ENCODE data around the gene TMEM135.

Gene TMEM135

DNA sequence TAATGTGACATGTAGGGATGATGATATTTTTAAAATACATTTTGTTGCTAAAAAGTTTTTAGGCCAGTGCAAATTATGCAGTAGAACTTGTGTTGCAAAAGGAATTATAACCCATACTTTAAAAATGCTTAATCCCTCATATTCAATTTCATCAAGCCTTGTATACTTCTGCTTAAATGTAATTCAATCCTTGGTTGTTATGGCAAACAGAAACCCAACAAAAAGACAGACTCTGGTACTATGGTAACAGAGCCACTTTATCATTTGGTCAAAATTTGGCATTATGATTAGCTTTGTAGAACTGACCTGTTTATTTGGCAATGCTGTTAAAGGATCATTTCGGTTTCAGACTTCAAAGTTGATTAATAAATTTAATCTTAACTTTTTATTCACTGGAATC is 284.8 kb downstream of the TMEM135 start:
- H3K27ac ChIP-seq (ENCODE audit: low read length), result no peak overlapping the region
- H3K9ac ChIP-seq (ENCODE audit: low read length), result no peak overlapping the region
- H3K4me1 ChIP-seq (ENCODE audit: control insufficient read depth, low read depth, low read length), result no peaks in the 10 kb centered on the region

DNA sequence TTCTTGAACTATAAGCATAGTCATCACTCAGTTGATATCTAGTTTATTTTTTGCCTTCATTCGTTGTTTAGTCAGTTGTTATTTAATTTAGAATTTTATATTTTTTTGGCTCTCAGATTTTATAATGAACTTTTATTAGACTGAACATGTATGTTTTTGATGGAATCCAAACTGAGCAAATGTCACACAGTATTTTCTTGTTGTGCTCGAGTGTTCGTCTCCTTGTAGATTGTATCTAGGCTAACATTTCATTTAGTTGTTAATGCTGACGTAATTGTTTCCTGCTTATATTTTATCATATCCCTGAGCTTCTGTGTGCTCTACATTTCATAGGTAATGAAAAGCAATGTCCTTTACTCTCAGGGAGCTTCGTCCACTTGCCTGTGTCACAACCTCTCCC is 286.2 kb downstream of the TMEM135 start:
- Histone ChIP-seq H3K27ac (ENCODE audit: low read length) (no peak overlapping the region), H3K9me3 (ENCODE audit: control insufficient read depth, low read depth, low read length) (no peaks in the 10 kb centered on the region), H3K9ac (ENCODE audit: low read length) (no peak overlapping the region), H3K27me3 (ENCODE audit: control insufficient read depth, insufficient read depth, low read length) (no peaks in the 10 kb centered on the region), H3K36me3 (ENCODE audit: control insufficient read depth, low read depth, low read length) (peaks cover 4% of the 10 kb centered on the region), H3K4me1 (ENCODE audit: control insufficient read depth, low read depth, low read length) (no peaks in the 10 kb centered on the region), H3K4me3 (ENCODE audit: low read length) (no peak overlapping the region)

More for the DNA sequence above, 284.8 kb downstream of the TMEM135 start:
- no peaks in the 10 kb centered on the region for H3K9me3 ChIP-seq (ENCODE audit: control insufficient read depth, low read depth, low read length)
- H3K36me3 ChIP-seq (ENCODE audit: control insufficient read depth, low read depth, low read length), result peaks cover 4% of the 10 kb centered on the region
- no peaks in the 10 kb centered on the region for H3K27me3 ChIP-seq (ENCODE audit: control insufficient read depth, insufficient read depth, low read length)
- H3K4me3 ChIP-seq (ENCODE audit: low read length), result no peak overlapping the region

DNA sequence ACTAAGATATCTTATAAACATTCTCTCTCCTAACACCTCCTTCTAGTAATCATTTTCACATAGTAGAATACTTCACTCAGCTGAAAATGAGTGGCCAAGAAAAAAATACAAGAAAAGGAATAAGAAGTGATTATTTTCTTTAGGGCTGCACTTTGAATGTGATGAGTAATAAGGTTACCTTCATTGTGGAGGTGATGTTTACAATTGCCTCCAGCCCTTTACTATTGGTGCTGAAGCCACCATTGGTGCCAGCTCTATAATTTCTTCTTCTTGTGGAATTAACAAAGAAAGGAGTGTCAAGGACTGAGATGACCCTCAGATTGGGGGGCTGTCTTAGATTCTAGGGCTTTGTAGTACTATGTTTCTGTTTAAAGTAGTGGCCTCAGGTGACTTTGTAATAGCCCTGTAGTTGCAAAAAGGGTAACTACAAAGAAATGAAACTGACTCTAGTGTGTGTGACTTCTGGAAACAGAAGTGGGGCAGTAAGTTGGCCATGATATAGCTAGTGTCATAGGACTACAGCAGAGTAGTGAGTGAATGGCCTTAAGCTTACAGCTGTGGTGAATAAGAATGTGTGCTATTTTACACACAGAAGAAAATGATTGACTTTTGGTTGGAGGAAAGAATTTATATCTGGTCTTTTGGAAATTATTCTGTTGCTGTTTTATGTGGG is 287.2 kb downstream of the TMEM135 start:
- no peaks in the 10 kb centered on the region for H3K4me1 ChIP-seq (ENCODE audit: control insufficient read depth, low read depth, low read length)
- peaks cover 4% of the 10 kb centered on the region for H3K36me3 ChIP-seq (ENCODE audit: control insufficient read depth, low read depth, low read length)
- no peaks in the 10 kb centered on the region for H3K9me3 ChIP-seq (ENCODE audit: control insufficient read depth, low read depth, low read length)
- H3K27me3 ChIP-seq (ENCODE audit: control insufficient read depth, insufficient read depth, low read length), result no peaks in the 10 kb centered on the region
- no peak overlapping the region for H3K4me3 ChIP-seq (ENCODE audit: low read length)
- no peak overlapping the region for H3K9ac ChIP-seq (ENCODE audit: low read length)
- no peak overlapping the region for H3K27ac ChIP-seq (ENCODE audit: low read length)

DNA sequence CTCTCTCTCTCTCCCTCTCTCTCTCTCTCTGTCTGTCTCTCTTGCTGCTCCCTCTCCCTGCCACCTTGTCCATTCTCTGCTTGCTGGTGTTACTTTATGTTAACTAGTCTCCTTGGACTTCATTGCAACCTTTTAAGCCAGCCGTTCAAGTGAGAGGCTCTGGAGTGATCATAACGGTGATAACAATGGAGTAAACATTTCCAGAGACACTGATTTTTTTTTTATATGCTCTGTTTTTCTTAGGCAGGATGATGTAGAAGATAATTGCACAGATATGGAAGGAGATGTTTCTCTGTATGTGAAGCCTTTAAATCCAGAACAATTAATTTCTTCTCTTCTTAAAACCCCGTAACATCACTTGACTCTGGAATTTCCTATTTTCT is 287.7 kb downstream of the TMEM135 start:
- Histone ChIP-seq H3K4me1 (ENCODE audit: control insufficient read depth, low read depth, low read length) (no peaks in the 10 kb centered on the region), H3K9me3 (ENCODE audit: control insufficient read depth, low read depth, low read length) (no peaks in the 10 kb centered on the region), H3K9ac (ENCODE audit: low read length) (no peak overlapping the region), H3K4me3 (ENCODE audit: low read length) (no peak overlapping the region), H3K36me3 (ENCODE audit: control insufficient read depth, low read depth, low read length) (peaks cover 4% of the 10 kb centered on the region), H3K27ac (ENCODE audit: low read length) (no peak overlapping the region), H3K27me3 (ENCODE audit: control insufficient read depth, insufficient read depth, low read length) (no peaks in the 10 kb centered on the region)

DNA sequence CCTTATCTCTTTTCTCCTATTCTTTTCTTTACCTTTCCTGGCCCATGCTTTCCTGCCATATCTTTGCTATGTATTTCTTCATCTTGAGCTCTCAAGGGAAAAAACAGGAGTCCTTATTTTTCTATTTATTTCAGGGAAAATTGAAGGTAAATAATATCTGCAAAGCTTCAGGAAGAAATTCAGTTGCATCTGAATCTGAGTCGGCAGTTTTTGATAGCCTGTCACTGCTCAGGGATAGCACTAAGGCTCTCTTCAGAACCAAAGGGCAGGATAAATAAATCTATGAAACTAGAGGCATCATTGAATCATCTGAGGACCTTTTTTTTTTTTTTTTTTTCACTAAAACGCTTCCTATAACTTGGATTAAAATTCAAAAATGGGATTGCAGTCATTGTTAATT is 288.9 kb downstream of the TMEM135 start:
- Histone ChIP-seq H3K9ac (ENCODE audit: low read length) (no peak overlapping the region), H3K36me3 (ENCODE audit: control insufficient read depth, low read depth, low read length) (peaks cover 4% of the 10 kb centered on the region), H3K4me3 (ENCODE audit: low read length) (no peak overlapping the region), H3K27me3 (ENCODE audit: control insufficient read depth, insufficient read depth, low read length) (no peaks in the 10 kb centered on the region), H3K4me1 (ENCODE audit: control insufficient read depth, low read depth, low read length) (no peaks in the 10 kb centered on the region), H3K27ac (ENCODE audit: low read length) (no peak overlapping the region), H3K9me3 (ENCODE audit: control insufficient read depth, low read depth, low read length) (no peaks in the 10 kb centered on the region)

DNA sequence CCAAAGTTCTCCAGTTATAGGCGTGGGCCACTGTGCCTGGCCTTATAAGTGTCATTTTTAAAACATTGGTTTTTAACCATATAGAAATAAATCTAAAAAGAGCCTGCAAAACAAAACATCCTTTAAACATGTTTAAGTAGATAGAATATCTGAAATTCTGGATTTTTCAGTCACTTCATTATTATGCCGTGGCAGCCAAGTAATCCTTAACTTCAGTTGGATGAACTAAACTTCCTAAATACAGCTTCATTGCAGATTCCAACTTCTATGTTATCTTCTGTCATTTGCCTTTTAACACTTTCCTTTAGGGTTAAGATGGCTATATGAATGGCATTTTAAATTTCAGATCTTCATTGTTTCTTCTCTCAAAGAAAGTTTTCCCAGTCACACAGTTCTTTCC is 291.4 kb downstream of the TMEM135 start:
- H3K4me1 ChIP-seq (ENCODE audit: control insufficient read depth, low read depth, low read length), result no peaks in the 10 kb centered on the region
- no peaks in the 10 kb centered on the region for H3K36me3 ChIP-seq (ENCODE audit: control insufficient read depth, low read depth, low read length)
- H3K27me3 ChIP-seq (ENCODE audit: control insufficient read depth, insufficient read depth, low read length), result no peaks in the 10 kb centered on the region
- H3K4me3 ChIP-seq (ENCODE audit: low read length), result no peak overlapping the region
- H3K9me3 ChIP-seq (ENCODE audit: control insufficient read depth, low read depth, low read length), result no peaks in the 10 kb centered on the region
- H3K9ac ChIP-seq (ENCODE audit: low read length), result no peak overlapping the region
- no peak overlapping the region for H3K27ac ChIP-seq (ENCODE audit: low read length)

DNA sequence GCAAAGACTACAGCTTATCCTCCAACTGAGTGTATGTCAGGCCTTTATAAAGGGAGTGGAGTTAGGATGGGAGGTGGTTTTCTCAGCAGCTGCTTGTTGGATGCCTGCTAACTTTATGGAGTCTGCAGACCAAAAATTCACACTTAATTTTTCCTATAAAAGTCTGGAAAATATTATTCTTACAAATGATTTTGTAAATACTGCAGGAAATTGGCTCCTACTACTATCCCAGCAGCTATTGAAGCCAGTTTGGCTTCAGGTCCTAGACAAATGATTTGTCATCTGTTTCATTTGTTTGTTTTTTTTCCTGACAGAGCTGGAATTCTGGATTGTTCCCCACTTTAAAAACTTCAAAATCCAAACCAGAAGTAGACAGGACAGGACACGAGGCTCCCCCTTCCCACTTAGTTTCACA is 292.5 kb downstream of the TMEM135 start:
- Histone ChIP-seq H3K4me3 (ENCODE audit: low read length) (no peak overlapping the region), H3K9me3 (ENCODE audit: control insufficient read depth, low read depth, low read length) (no peaks in the 10 kb centered on the region), H3K36me3 (ENCODE audit: control insufficient read depth, low read depth, low read length) (no peaks in the 10 kb centered on the region), H3K4me1 (ENCODE audit: control insufficient read depth, low read depth, low read length) (no peaks in the 10 kb centered on the region), H3K27me3 (ENCODE audit: control insufficient read depth, insufficient read depth, low read length) (no peaks in the 10 kb centered on the region), H3K27ac (ENCODE audit: low read length) (no peak overlapping the region), H3K9ac (ENCODE audit: low read length) (no peak overlapping the region)

DNA sequence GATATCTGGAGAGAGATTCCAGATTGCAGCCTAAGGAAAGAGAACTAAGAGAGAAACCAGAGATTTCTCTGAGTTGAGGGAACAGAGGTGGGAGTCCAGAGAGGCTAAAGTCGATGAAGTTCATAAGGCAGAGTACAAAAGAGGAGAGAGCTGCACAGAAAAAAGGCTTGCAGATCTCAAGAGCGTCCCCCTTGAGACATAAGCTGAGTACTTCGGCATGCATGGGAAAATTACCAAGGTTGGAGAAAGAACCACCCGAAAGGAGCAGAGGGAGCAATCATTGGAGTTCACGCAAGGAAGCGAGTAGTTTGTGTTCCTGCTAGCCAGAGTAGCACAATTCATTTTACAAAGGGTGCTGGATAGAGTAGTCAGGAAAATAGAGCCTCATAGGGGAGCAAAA is 293.5 kb downstream of the TMEM135 start:
- no peak overlapping the region for H3K4me3 ChIP-seq (ENCODE audit: low read length)

DNA sequence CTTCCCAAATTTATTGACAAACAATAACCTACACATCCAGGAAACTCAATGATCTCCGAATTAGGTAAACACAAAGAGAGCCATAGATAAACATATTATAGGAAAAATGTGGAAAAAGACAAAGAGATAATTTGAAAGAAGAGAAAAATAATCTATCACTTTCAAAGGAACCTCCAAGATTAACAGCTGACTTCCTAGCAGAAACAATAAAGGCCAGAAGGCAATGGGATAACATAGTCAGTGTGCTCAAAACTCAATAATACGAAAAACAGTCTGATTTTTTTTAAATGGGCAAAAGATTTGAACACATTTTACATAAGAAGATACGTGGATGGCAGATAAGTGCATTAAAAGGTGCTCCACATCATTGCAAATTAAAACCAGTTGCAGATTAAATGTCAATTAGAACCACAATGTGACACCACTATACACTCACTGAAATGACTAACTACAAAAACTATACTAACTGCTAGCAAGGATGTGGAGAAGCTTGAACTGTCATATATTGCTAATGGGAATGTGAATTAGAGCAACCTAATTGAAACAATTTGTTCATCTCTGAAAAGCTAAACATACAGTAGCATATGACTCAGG is 300.4 kb downstream of the TMEM135 start:
- no peaks in the 10 kb centered on the region for H3K4me1 ChIP-seq (ENCODE audit: control insufficient read depth, low read depth, low read length)
- H3K9me3 ChIP-seq (ENCODE audit: control insufficient read depth, low read depth, low read length), result peaks cover 14% of the 10 kb centered on the region

More for the DNA sequence above, 293.5 kb downstream of the TMEM135 start:
- no peak overlapping the region for H3K27ac ChIP-seq (ENCODE audit: low read length)
- H3K36me3 ChIP-seq (ENCODE audit: control insufficient read depth, low read depth, low read length), result no peaks in the 10 kb centered on the region
- no peaks in the 10 kb centered on the region for H3K4me1 ChIP-seq (ENCODE audit: control insufficient read depth, low read depth, low read length)
- H3K9ac ChIP-seq (ENCODE audit: low read length), result no peak overlapping the region
- no peaks in the 10 kb centered on the region for H3K9me3 ChIP-seq (ENCODE audit: control insufficient read depth, low read depth, low read length)
- H3K27me3 ChIP-seq (ENCODE audit: control insufficient read depth, insufficient read depth, low read length), result no peaks in the 10 kb centered on the region

DNA sequence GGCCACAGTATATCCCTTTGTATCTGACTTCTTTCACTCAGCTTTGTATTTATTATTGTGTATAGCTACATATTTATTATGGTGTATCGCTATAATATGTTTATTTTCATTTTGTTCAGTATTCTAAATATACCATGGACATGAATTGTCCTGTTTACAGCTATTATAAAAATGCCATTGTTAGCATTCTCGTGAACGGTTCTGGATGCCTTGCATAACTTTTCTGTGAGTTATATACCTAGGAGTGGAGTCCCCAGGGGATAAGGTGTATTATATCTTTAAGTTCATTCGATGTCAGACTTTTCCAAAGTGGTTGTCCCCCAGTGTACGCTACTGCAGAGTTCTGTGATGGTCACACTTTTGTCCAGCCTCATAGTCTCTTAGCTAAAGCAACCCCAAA is 301.7 kb downstream of the TMEM135 start:
- Histone ChIP-seq H3K9me3 (ENCODE audit: control insufficient read depth, low read depth, low read length) (peaks cover 14% of the 10 kb centered on the region), H3K4me3 (ENCODE audit: low read length) (no peak overlapping the region), H3K27ac (ENCODE audit: low read length) (no peak overlapping the region), H3K9ac (ENCODE audit: low read length) (no peak overlapping the region), H3K4me1 (ENCODE audit: control insufficient read depth, low read depth, low read length) (no peaks in the 10 kb centered on the region), H3K36me3 (ENCODE audit: control insufficient read depth, low read depth, low read length) (no peaks in the 10 kb centered on the region), H3K27me3 (ENCODE audit: control insufficient read depth, insufficient read depth, low read length) (no peaks in the 10 kb centered on the region)

More for the DNA sequence above, 300.4 kb downstream of the TMEM135 start:
- Histone ChIP-seq H3K36me3 (ENCODE audit: control insufficient read depth, low read depth, low read length) (no peaks in the 10 kb centered on the region), H3K27ac (ENCODE audit: low read length) (no peak overlapping the region), H3K27me3 (ENCODE audit: control insufficient read depth, insufficient read depth, low read length) (no peaks in the 10 kb centered on the region), H3K9ac (ENCODE audit: low read length) (no peak overlapping the region), H3K4me3 (ENCODE audit: low read length) (no peak overlapping the region)

DNA sequence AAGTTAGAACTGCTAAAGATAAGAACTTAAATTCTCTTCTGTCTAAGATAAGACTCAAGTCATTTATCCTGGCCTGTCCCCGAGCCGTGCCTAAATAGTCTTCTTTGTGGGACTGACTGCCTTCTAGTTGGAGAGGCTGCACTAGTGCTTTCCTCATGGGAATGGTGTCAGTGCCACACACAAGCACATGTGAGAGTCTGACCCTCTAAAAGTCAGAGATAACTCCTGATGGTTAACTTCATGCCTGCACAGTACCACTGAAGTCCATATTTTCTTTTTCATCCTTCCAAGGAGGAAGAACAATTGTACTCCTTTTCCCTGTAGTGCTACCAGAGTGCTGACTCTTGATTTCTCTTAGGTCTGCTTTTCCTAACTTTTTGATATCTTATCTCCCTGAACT is 309.7 kb downstream of the TMEM135 start:
- Histone ChIP-seq H3K36me3 (ENCODE audit: control insufficient read depth, low read depth, low read length) (no peaks in the 10 kb centered on the region), H3K9me3 (ENCODE audit: control insufficient read depth, low read depth, low read length) (no peaks in the 10 kb centered on the region), H3K27me3 (ENCODE audit: control insufficient read depth, insufficient read depth, low read length) (no peaks in the 10 kb centered on the region), H3K9ac (ENCODE audit: low read length) (no peak overlapping the region), H3K4me1 (ENCODE audit: control insufficient read depth, low read depth, low read length) (no peaks in the 10 kb centered on the region), H3K4me3 (ENCODE audit: low read length) (no peak overlapping the region), H3K27ac (ENCODE audit: low read length) (no peak overlapping the region)

DNA sequence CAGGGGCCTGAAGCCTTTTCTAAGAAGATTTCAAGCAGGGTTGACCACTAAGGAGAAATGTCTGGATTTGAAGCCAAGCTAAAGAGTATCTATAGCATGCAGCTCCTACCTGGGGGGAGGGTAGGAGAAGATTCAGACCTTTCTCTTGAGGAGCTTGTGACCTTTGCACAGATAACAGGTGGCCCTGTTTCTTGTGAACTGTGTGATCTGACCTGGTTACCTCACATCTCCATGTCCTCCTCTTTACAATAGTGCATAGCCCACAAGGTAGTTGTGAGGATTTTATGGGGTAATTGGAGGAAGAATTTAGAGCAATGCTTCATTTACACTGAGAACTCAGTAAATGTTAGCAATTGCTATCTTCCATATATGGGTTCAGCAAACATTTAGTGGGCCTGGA is 310.1 kb downstream of the TMEM135 start:
- Histone ChIP-seq H3K27me3 (ENCODE audit: control insufficient read depth, insufficient read depth, low read length) (no peaks in the 10 kb centered on the region), H3K27ac (ENCODE audit: low read length) (no peak overlapping the region), H3K4me1 (ENCODE audit: control insufficient read depth, low read depth, low read length) (no peaks in the 10 kb centered on the region), H3K36me3 (ENCODE audit: control insufficient read depth, low read depth, low read length) (no peaks in the 10 kb centered on the region), H3K4me3 (ENCODE audit: low read length) (no peak overlapping the region), H3K9ac (ENCODE audit: low read length) (no peak overlapping the region), H3K9me3 (ENCODE audit: control insufficient read depth, low read depth, low read length) (no peaks in the 10 kb centered on the region)

All from iPS-18a (cell line).